SK-N-SH (cell line): ENCODE measurements around the gene DPEP2. TPM values are rescaled to one million over a fixed set of nuclear protein-coding genes. Genes with fewer than 3 reads are reported as not detected.

Source experiments
- CTCF ChIA-PET: fragments of 300-600, 350-600 bp; formaldehyde crosslinking; extraction: SDS; loops from one replicate; lab custom pipeline; 2021; lab: Yijun Ruan, JAX
- POLR2A ChIA-PET: fragments of 350-600 bp; sonication (Branson Sonifier 250); formaldehyde crosslinking; extraction: SDS; loops from one replicate; lab custom pipeline; 2020; ENCODE audit warnings: antibody characterized with exemption, inconsistent platforms; lab: Yijun Ruan, JAX
- DNase-seq: peaks from one replicate; pipeline ENCODE4 v3.0.0; 2012
- H2AFZ ChIP-seq: fragments of 200-600 bp; sonication (generic); 2 replicates; pipeline ENCODE4 v1.8.1; 2016; ENCODE audit warnings: antibody characterized with exemption, mild to moderate bottlenecking, low read depth
- H3F3A ChIP-seq: fragments of 200-600 bp; sonication (generic); replicated peaks from 2 replicates; pipeline ENCODE3; 2016; ENCODE audit warnings: antibody characterized with exemption, mild to moderate bottlenecking; ENCODE audit not compliant: insufficient read depth
- H3K27ac ChIP-seq, 2 experiments: fragments of 200-500 bp in 1 of 2; fragments of 200-600 bp in 1 of 2; sonication (Bioruptor generic) in 1 of 2; sonication (generic), shearing (Covaris generic) in 1 of 2; 2 replicates each; pipeline versions ENCODE4 v1.5.1 to v1.6.1; 2014 to 2016; ENCODE audit warnings: low read depth in 2 of 2, inconsistent platforms in 1 of 2, low read length in 1 of 2, mild to moderate bottlenecking in 1 of 2, mixed read lengths in 1 of 2
- H3K27me3 ChIP-seq: fragments of 200-600 bp; sonication (generic), shearing (Covaris generic); 2 replicates; pipeline ENCODE4 v1.6.1; 2016; ENCODE audit warnings: mixed run types; ENCODE audit not compliant: insufficient read depth
- H3K36me3 ChIP-seq, 2 experiments: fragments of 200-500 bp in 1 of 2; fragments of 200-600 bp in 1 of 2; sonication (Bioruptor generic) in 1 of 2; sonication (generic) in 1 of 2; replicated peaks in 1 of 2; 2 replicates each; pipeline versions ENCODE3 to v1.5.1; 2014 to 2016; ENCODE audit warnings: low read length in 1 of 2, mild to moderate bottlenecking in 1 of 2; ENCODE audit not compliant: insufficient read depth in 2 of 2, control insufficient read depth in 1 of 2
- H3K4me1 ChIP-seq, 2 experiments: fragments of 200-500 bp in 1 of 2; fragments of 200-600 bp in 1 of 2; sonication (Bioruptor generic) in 1 of 2; sonication (generic), shearing (Covaris generic) in 1 of 2; 2 replicates each; pipeline versions ENCODE4 v1.5.1 to v1.6.1; 2014 to 2016; ENCODE audit warnings: low read depth in 1 of 2, low read length in 1 of 2, mixed run types in 1 of 2; ENCODE audit not compliant: insufficient read depth in 2 of 2, control insufficient read depth in 1 of 2
- H3K4me2 ChIP-seq: fragments of 200-600 bp; sonication (generic), shearing (Covaris generic); 2 replicates; pipeline ENCODE4 v1.6.1; 2017; ENCODE audit warnings: mixed run types
- H3K4me3 ChIP-seq, 2 experiments: fragments of 200-500 bp in 1 of 2; fragments of 200-600 bp in 1 of 2; sonication (Bioruptor generic) in 1 of 2; sonication (generic), shearing (Covaris generic) in 1 of 2; 2 replicates each; pipeline versions ENCODE4 v1.5.1 to v1.8.1; 2014 to 2016; ENCODE audit warnings: low read depth in 2 of 2, inconsistent platforms in 1 of 2, low read length in 1 of 2, mild to moderate bottlenecking in 1 of 2, mixed read lengths in 1 of 2, moderate library complexity in 1 of 2
- H3K79me2 ChIP-seq: fragments of 200-600 bp; sonication (generic); 2 replicates; pipeline ENCODE4 v1.8.1; 2017; ENCODE audit warnings: mild to moderate bottlenecking; ENCODE audit not compliant: insufficient read depth
- H3K9ac ChIP-seq: fragments of 200-600 bp; sonication (generic); 2 replicates; pipeline ENCODE4 v1.6.1; 2017; ENCODE audit warnings: mixed run types
- H3K9me2 ChIP-seq: fragments of 200-600 bp; sonication (generic); 2 replicates; pipeline ENCODE4 v1.6.1; 2017; ENCODE audit warnings: mixed run types
- H3K9me3 ChIP-seq: fragments of 200-600 bp; sonication (generic); 2 replicates; pipeline ENCODE4 v1.6.1; 2017; ENCODE audit warnings: mixed run types, mild to moderate bottlenecking, moderate library complexity
- H4K20me1 ChIP-seq: fragments of 200-600 bp; sonication (generic); 2 replicates; pipeline ENCODE4 v1.6.1; 2017; ENCODE audit warnings: mild to moderate bottlenecking, mixed run types; ENCODE audit not compliant: insufficient read depth
- EP300 ChIP-seq, 2 experiments: IDR thresholded peaks; 2 replicates each; pipeline versions ENCODE4 v1.4.0 to v1.6.1; 2012; ENCODE audit warnings: borderline replicate concordance in 1 of 2, low read depth in 1 of 2, low read length in 1 of 2
- FOSL2 ChIP-seq: IDR thresholded peaks from 2 replicates; pipeline ENCODE4 v1.4.0; 2012; ENCODE audit warnings: low read depth, mild to moderate bottlenecking, moderate library complexity, borderline replicate concordance
- FOXJ3 ChIP-seq: sonication (generic); formaldehyde crosslinking; IDR thresholded peaks from 2 replicates; pipeline ENCODE4 v1.5.1; 2020; ENCODE audit warnings: mild to moderate bottlenecking, missing genetic modification reagents
- GATA2 ChIP-seq: sonication (generic); formaldehyde crosslinking; IDR thresholded peaks from 2 replicates; pipeline ENCODE4 v1.5.0; 2020; ENCODE audit warnings: mild to moderate bottlenecking, missing genetic modification reagents
- MEF2A ChIP-seq: IDR thresholded peaks from 2 replicates; pipeline ENCODE4 v1.4.0; 2012; ENCODE audit warnings: low read depth, borderline replicate concordance
- MXI1 ChIP-seq: IDR thresholded peaks from 2 replicates; pipeline ENCODE4 v1.6.1; 2012; ENCODE audit warnings: mild to moderate bottlenecking, low read depth, low read length, improper control_type of control experiment
- NRF1 ChIP-seq: IDR thresholded peaks from 2 replicates; pipeline ENCODE4 v1.6.1; 2012; ENCODE audit warnings: low read depth, mild to moderate bottlenecking, low read length
- POLR2AphosphoS5 ChIP-seq: IDR thresholded peaks from 2 replicates; pipeline ENCODE4 v1.6.1; 2012; ENCODE audit warnings: low read depth, low read length
- RAD21 ChIP-seq: IDR thresholded peaks from 2 replicates; pipeline ENCODE4 v1.6.1; 2012; ENCODE audit warnings: mild to moderate bottlenecking, low read length
- RFX5 ChIP-seq: IDR thresholded peaks from 2 replicates; pipeline ENCODE4 v1.6.1; 2012; ENCODE audit warnings: mild to moderate bottlenecking, improper control_type of control experiment, low read length
- RXRA ChIP-seq: IDR thresholded peaks from 2 replicates; pipeline ENCODE4 v1.4.0; 2012; ENCODE audit warnings: low read depth, mild to moderate bottlenecking, borderline replicate concordance
- SMC3 ChIP-seq: IDR thresholded peaks from 2 replicates; pipeline ENCODE4 v1.6.1; 2012; ENCODE audit warnings: low read depth, low read length, improper control_type of control experiment
- TAF1 ChIP-seq: IDR thresholded peaks from 2 replicates; pipeline ENCODE4 v1.6.1; 2012; ENCODE audit warnings: low read depth, mild to moderate bottlenecking, low read length, moderate library complexity, borderline replicate concordance
- TCF12 ChIP-seq: IDR thresholded peaks from 2 replicates; pipeline ENCODE4 v1.4.0; 2012
- TEAD4 ChIP-seq: IDR thresholded peaks from 2 replicates; pipeline ENCODE4 v1.4.0; 2012; ENCODE audit warnings: mild to moderate bottlenecking, borderline replicate concordance; ENCODE audit not compliant: insufficient read depth
- WGBS: methylation state at CpG from one replicate; pipeline ENCODE4 v1.1.6; 2017; ENCODE audit warnings: low lambda C conversion rate; 5-methylcytosine and 5-hydroxymethylcytosine counted together
- polyA plus RNA-seq, 3 experiments: library from polyadenylated mRNA; depleted of rRNA; stranded (reverse); fragments of >200 nt; gene quantifications; 2 replicates each; pipeline ENCODE4 v1.2.3, GENCODE V29; 2012
- TF ChIP-seq, protein P1 (sequence below): fragments of 150-350 bp; IDR thresholded peaks from 2 replicates; pipeline ENCODE4 v1.6.1; 2017; ENCODE audit warnings: antibody characterized with exemption, low read length, low read depth, borderline replicate concordance
- TF ChIP-seq, protein P2 (sequence below): fragments of 200-600 bp; sonication (generic); IDR thresholded peaks from 2 replicates; pipeline ENCODE4 v1.6.1; 2017; ENCODE audit warnings: antibody characterized with exemption, mild to moderate bottlenecking, moderate library complexity
- TF ChIP-seq, protein P3 (sequence below): IDR thresholded peaks from 2 replicates; pipeline ENCODE4; 2012
- TF ChIP-seq, protein P4 (sequence below): IDR thresholded peaks from 2 replicates; pipeline ENCODE4 v1.4.0; 2012; ENCODE audit warnings: low read depth, borderline replicate concordance
- TF ChIP-seq, protein P5 (sequence below): IDR thresholded peaks from 2 replicates; pipeline ENCODE4 v1.6.1; 2012; ENCODE audit warnings: mild to moderate bottlenecking, low read depth, low read length, moderate library complexity

DPEP2 gene
- polyA plus RNA-seq, 1 of the 3 experiments (the other 2 are of a cell fraction) = not detected

DNA sequence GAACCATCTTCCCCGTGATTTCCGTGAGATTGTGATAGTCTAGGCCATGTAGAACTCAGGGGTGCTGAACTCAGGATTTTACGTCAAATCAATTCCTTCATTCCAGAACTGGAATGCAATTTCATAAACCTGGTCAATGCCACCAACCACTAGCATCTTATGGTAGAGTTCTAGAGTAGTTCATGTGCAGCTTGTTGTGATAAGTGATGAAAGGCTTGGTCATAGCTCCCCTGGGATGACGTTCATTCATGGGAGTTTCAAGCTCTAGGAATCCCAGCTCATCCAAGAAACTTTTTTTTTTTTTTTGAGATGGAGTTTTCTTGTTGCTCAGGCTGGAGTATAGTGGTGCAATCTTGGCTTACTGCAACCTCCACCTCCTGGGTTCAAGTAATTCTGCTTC, 3.7 kb upstream of the DPEP2 start:
- Histone ChIP-seq H3K9ac (no peak overlapping the region), H3K27ac (no peak overlapping the region), H3K9me2 (no peaks in the 10 kb centered on the region), H3K27me3 (no peaks in the 10 kb centered on the region), H3F3A (no peaks in the 10 kb centered on the region), H3K79me2 (no peaks in the 10 kb centered on the region), H3K36me3 (no peaks in the 10 kb centered on the region), H3K4me3 (no peak overlapping the region), H3K4me2 (no peak overlapping the region), H2AFZ (no peak overlapping the region), H3K9me3 (no peaks in the 10 kb centered on the region), H3K4me1 (no peaks in the 10 kb centered on the region), H4K20me1 (no peaks in the 10 kb centered on the region)
- no peak for DNase-seq
- TF ChIP-seq, protein P1, sequence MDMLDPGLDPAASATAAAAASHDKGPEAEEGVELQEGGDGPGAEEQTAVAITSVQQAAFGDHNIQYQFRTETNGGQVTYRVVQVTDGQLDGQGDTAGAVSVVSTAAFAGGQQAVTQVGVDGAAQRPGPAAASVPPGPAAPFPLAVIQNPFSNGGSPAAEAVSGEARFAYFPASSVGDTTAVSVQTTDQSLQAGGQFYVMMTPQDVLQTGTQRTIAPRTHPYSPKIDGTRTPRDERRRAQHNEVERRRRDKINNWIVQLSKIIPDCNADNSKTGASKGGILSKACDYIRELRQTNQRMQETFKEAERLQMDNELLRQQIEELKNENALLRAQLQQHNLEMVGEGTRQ = no peak
- TF ChIP-seq TEAD4 (no peak), GATA2 (CRISPR knock-in tag) (no peak)
- POLR2A ChIA-PET = no interaction called here
- 67% methylated on average over 4 of the region's 4 CpGs for WGBS
- CTCF ChIA-PET = interaction anchor here (0.7 to 2.0 kb wide), 5 partner anchors 9 to 251 kb away, joined by 3 to 9 read pairs (median 4); no protein-coding TSS in a partner anchor

DNA sequence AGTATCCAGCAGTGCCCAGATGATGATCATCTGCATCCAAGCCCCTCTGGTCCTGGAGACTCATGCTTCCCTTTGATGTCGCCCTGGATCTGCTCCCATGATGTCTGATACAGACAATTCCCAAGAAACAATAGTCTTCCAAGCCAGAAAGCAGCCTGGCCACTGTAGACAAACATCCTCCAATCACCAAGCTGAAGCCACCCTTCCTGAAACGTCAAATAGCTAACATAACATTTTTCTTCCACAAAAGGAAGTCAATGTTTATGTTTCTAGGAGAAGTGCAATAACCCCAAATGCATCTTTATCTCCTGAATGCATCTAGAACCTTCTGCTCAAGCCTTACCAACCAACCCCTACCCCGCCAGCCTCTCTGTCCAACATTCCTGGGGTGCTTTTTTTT, 1.2 kb upstream of the DPEP2 start:
- POLR2A ChIA-PET = no interaction called here
- TF ChIP-seq FOXJ3 (CRISPR knock-in tag) (no peak), RXRA (no peak), TCF12 (no peak), SMC3 (no peak), NRF1 (no peak), RAD21 (no peak), MEF2A (no peak), POLR2AphosphoS5 (no peak), FOSL2 (no peak), EP300 (IDR thresholded peaks at IDR 0.05; ENCODE audit: borderline replicate concordance in 1 of 2, low read depth in 1 of 2, low read length in 1 of 2) (no peak), MXI1 (no peak), TAF1 (no peak), RFX5 (no peak)
- TF ChIP-seq, protein P2, sequence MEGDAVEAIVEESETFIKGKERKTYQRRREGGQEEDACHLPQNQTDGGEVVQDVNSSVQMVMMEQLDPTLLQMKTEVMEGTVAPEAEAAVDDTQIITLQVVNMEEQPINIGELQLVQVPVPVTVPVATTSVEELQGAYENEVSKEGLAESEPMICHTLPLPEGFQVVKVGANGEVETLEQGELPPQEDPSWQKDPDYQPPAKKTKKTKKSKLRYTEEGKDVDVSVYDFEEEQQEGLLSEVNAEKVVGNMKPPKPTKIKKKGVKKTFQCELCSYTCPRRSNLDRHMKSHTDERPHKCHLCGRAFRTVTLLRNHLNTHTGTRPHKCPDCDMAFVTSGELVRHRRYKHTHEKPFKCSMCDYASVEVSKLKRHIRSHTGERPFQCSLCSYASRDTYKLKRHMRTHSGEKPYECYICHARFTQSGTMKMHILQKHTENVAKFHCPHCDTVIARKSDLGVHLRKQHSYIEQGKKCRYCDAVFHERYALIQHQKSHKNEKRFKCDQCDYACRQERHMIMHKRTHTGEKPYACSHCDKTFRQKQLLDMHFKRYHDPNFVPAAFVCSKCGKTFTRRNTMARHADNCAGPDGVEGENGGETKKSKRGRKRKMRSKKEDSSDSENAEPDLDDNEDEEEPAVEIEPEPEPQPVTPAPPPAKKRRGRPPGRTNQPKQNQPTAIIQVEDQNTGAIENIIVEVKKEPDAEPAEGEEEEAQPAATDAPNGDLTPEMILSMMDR = no peak
- TF ChIP-seq, protein P3, sequence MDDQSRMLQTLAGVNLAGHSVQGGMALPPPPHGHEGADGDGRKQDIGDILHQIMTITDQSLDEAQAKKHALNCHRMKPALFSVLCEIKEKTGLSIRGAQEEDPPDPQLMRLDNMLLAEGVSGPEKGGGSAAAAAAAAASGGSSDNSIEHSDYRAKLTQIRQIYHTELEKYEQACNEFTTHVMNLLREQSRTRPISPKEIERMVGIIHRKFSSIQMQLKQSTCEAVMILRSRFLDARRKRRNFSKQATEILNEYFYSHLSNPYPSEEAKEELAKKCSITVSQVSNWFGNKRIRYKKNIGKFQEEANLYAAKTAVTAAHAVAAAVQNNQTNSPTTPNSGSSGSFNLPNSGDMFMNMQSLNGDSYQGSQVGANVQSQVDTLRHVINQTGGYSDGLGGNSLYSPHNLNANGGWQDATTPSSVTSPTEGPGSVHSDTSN = no peak
- TF ChIP-seq, protein P4, sequence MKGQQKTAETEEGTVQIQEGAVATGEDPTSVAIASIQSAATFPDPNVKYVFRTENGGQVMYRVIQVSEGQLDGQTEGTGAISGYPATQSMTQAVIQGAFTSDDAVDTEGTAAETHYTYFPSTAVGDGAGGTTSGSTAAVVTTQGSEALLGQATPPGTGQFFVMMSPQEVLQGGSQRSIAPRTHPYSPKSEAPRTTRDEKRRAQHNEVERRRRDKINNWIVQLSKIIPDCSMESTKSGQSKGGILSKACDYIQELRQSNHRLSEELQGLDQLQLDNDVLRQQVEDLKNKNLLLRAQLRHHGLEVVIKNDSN = no peak
- TF ChIP-seq, protein P5, sequence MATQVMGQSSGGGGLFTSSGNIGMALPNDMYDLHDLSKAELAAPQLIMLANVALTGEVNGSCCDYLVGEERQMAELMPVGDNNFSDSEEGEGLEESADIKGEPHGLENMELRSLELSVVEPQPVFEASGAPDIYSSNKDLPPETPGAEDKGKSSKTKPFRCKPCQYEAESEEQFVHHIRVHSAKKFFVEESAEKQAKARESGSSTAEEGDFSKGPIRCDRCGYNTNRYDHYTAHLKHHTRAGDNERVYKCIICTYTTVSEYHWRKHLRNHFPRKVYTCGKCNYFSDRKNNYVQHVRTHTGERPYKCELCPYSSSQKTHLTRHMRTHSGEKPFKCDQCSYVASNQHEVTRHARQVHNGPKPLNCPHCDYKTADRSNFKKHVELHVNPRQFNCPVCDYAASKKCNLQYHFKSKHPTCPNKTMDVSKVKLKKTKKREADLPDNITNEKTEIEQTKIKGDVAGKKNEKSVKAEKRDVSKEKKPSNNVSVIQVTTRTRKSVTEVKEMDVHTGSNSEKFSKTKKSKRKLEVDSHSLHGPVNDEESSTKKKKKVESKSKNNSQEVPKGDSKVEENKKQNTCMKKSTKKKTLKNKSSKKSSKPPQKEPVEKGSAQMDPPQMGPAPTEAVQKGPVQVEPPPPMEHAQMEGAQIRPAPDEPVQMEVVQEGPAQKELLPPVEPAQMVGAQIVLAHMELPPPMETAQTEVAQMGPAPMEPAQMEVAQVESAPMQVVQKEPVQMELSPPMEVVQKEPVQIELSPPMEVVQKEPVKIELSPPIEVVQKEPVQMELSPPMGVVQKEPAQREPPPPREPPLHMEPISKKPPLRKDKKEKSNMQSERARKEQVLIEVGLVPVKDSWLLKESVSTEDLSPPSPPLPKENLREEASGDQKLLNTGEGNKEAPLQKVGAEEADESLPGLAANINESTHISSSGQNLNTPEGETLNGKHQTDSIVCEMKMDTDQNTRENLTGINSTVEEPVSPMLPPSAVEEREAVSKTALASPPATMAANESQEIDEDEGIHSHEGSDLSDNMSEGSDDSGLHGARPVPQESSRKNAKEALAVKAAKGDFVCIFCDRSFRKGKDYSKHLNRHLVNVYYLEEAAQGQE = no peak

More for the DNA sequence above, 1.2 kb upstream of the DPEP2 start:
- DNase-seq = no peak
- Histone ChIP-seq H3F3A (no peaks in the 10 kb centered on the region), H3K4me2 (no peak overlapping the region), H3K9me3 (no peaks in the 10 kb centered on the region), H3K79me2 (no peaks in the 10 kb centered on the region), H3K27me3 (no peaks in the 10 kb centered on the region), H3K9ac (no peak overlapping the region), H2AFZ (no peak overlapping the region), H3K36me3 (no peaks in the 10 kb centered on the region), H3K27ac (no peak overlapping the region), H4K20me1 (no peaks in the 10 kb centered on the region), H3K9me2 (no peaks in the 10 kb centered on the region), H3K4me1 (no peaks in the 10 kb centered on the region), H3K4me3 (no peak overlapping the region)
- CTCF ChIA-PET = interaction anchor here (0.9 kb wide), 1 partner anchor 12 kb away, joined by 4 read pairs; no protein-coding TSS in a partner anchor
- 44% methylated on average over 3 of the region's 3 CpGs for WGBS
